NCI-H2107 treated with DMSO at 0.1 percent for 48 hours (cell line): ENCODE results near the gene SEMA5B.

Experiments
- DNase-seq: peaks from one replicate; lab custom pipeline; 2025; ENCODE audit not compliant: unreplicated experiment; lab: John Stamatoyannopoulos, UW

Gene SEMA5B

GRCh38 chr3:123025642-123026521 is 1.7 kb downstream of the SEMA5B start:
- DNase-seq: no peak

GRCh38 chr3:123024056-123024455 is 3.5 kb downstream of the SEMA5B start:
- no peak for DNase-seq

GRCh38 chr3:123021996-123022510 is 5.5 kb downstream of the SEMA5B start:
- DNase-seq: no peak

GRCh38 chr3:123021388-123021787 is 6.2 kb downstream of the SEMA5B start:
- DNase-seq: no peak

- DNase-seq: no peak
Measured at GRCh38 chr3:123020709-123021108, 6.9 kb downstream of the SEMA5B start.

- DNase-seq: no peak
Measured at GRCh38 chr3:123019591-123019990, 8.0 kb downstream of the SEMA5B start.

- DNase-seq: no peak
Measured at GRCh38 chr3:123019161-123019560, 8.4 kb downstream of the SEMA5B start.

GRCh38 chr3:123018683-123019082 is 8.9 kb downstream of the SEMA5B start:
- no peak for DNase-seq

- DNase-seq: no peak
Measured at GRCh38 chr3:123015596-123015995, 12.0 kb downstream of the SEMA5B start.

GRCh38 chr3:123013876-123014275 is 13.7 kb downstream of the SEMA5B start:
- DNase-seq: no peak

GRCh38 chr3:123012652-123013051 is 14.9 kb downstream of the SEMA5B start:
- DNase-seq: no peak

GRCh38 chr3:123011447-123011846 is 16.1 kb downstream of the SEMA5B start:
- no peak for DNase-seq

GRCh38 chr3:123008840-123009239 is 18.7 kb downstream of the SEMA5B start:
- DNase-seq: no peak

- DNase-seq: no peak
Measured at GRCh38 chr3:123006609-123007008, 21.0 kb downstream of the SEMA5B start.

GRCh38 chr3:123005291-123005690 is 22.3 kb downstream of the SEMA5B start:
- no peak for DNase-seq

GRCh38 chr3:123004201-123004918 is 23.2 kb downstream of the SEMA5B start:
- DNase-seq: no peak

- no peak for DNase-seq
Measured at GRCh38 chr3:123002749-123003497, 24.6 kb downstream of the SEMA5B start.

- no peak for DNase-seq
Measured at GRCh38 chr3:123002100-123002748, 25.3 kb downstream of the SEMA5B start.

- no peak for DNase-seq
Measured at GRCh38 chr3:122998856-122999255, 28.7 kb downstream of the SEMA5B start.

GRCh38 chr3:122998206-122998605 is 29.4 kb downstream of the SEMA5B start:
- DNase-seq: no peak

GRCh38 chr3:122996038-122996580 is 31.5 kb downstream of the SEMA5B start:
- DNase-seq: no peak
